DMS53 treated with DMSO at 0.1 percent for 48 hours (cell line): ENCODE results near the gene STMN1.
A peak's percentile ranks its signal among the peaks of the same experiment; 100 is the strongest.
"Not testable (repeated sequence)": the region's sequence is repeated elsewhere in the genome, so short reads cannot be mapped to it uniquely, and the experiment has no call there.

Source experiments
- DNase-seq: peaks from one replicate; lab custom pipeline; 2025; ENCODE audit not compliant: unreplicated experiment; lab: John Stamatoyannopoulos, UW

The STMN1 gene

DNA sequence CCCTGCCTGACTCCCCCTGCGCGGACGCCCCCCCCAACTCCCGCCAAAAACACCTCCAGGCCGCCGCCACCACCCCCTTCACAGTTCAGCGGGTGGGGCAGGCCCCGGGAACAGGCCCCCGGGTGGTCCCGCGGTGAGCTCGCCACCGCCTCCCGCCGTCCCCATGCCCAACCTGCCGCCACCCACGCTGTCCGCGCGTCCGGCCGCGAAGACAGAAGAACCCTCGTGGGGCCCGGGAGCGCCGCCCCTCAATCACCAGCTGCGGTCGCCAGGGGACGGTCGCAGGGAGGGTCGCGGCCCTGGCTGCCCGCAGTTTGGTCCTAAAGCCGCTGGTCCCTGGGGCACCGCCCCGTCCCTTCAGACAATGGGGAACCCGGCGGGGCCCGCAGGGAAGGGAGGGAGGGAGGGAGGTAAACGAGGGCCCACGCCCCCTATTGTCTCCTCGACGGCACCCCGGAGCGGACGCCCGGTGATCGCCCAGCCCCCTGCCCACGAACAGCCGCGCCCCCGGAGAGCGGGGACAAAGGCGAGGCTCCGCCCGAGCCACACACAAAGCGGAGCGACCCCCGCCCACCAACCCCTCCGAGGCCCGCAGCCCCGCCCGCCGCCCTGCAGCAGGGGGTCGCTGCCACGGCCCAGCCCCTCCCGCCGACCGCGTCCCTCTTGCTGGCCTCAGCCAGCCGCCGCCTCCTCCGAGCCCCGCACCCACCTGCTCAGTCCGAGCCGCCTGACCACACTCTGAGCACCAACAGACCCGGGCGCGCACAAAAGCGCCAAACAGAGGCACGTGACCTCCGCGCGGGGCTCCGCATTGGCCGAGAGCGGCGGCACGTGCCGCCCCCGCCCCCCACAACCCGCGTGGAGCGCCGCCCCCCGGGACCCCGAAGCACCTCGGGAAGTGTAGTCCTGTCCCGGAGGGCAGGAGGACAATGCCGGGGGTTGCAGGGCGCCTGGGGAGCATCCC is at the start of gene STMN1:
STMN1 (minus strand) TSS at position 740 of the 964 bp plus-strand sequence. CDS start 1,743 bp downstream, outside the sequence.
- DNase-seq, result peak; percentile 89

DNA sequence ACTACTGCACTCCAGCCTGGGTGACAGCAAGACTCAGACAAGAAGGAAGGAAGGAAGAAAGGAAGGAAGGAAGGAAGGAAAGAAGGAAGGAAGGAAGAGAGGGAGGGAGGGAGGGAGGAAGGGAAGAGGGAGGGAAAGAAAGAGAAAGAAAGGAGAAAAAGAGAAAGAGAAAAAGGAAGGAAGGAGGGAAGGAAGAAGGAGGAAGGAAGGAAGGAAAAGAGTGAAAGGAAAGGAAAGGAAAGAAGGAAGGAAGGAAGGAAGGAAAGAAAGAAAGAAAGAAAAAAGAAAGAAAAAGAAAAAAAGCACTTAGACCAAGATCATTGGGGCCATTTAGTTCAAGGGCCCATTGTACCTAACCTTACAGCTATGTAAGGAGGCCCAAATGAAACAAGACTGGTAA is 49.3 kb upstream of the STMN1 start:
- DNase-seq, result no peak

DNA sequence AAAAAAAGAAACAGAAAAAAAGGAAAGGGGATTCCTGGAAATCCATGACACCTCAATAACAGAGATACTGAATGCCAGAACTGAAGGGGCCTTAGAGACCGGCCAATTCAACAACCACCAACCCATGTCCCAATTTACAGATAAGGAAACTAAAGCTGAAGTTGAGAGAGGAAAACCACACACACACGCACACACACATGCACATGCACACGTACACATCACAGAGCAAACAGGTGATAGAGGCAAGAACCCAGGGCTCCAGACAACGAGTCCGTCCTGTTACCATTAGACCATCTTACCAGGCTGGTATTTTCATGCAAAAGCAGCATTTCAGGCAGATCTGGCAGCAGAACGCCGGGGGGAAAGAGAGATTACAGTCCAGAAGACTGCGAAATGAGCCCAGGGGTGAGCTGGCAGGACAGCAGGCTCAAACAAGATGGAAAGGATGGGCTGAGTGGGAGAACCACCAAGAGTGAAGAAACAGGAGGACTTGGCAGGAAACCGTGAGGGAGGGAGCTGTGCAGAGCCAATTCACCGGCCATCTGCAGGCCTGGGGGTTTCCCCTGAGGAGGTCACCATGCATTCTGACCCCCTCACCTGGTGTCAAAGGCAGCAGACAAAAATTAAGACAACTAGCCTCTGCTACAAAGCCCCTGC is 48.2 kb upstream of the STMN1 start:
- no peak for DNase-seq

DNA sequence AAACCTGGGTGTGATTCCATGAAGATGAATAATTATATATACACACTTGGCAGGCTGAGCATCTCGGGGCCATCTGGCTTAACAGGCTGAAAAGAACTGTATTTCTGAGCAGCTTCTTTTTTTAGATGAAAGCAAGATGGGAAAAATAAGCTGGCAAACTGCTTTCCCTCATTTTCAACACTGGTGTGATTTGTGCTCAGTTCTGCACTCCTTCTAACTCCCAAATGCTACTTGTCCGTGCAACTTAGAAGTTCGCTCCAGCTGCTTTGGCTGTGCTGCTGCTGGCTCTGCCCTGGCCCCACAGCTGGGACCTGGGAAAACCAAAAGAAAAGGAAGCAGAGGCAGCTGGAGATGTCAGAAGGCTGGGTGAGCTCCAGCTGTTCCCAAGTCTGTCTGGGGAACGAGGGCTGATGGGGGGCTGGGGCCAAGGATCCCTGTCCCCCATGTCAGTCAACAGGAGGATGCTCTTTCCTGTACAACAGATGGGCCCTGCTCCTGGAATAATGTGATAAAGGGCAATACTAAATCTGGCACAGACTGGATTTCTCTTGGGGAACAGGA is 46.7 kb upstream of the STMN1 start:
- no peak for DNase-seq

DNA sequence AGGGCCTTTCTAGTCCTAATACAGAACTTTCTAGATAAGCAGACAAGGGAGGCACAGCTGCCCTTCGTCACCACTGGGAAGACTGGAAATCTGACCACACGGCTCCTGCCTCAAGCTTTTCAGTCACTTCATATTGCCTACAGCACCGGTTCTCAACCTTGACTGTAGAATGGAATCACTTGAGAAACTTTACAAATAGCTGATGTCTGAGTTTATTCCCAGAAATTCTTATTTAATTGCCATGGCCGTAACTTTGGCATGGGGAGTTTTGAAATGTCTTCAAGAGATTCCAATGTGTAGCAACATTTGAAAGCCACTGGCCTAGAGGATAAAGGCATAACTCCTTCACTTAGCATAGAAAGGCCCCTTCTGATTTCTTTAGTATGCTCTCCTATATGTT is 42.4 kb upstream of the STMN1 start:
- no peak for DNase-seq

DNA sequence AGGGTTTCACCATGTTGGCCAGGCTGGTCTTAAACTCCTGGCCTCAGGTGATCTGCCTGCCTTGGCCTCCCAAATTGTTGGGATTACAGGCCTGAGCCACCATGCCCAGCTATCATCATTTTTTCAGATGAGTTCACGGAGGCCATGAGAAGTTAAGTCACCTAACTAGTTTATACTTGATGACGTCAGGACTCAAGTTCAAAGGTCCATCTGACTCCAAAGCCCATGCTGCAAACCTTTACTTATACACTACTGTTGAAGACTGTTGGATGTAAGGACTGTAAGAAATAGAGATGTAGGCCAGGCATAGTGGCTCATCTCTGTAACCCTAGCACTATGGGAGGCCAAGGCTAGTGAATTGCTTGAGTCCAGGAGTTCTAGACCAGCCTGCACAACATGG is 40.8 kb upstream of the STMN1 start:
- DNase-seq, result no peak

DNA sequence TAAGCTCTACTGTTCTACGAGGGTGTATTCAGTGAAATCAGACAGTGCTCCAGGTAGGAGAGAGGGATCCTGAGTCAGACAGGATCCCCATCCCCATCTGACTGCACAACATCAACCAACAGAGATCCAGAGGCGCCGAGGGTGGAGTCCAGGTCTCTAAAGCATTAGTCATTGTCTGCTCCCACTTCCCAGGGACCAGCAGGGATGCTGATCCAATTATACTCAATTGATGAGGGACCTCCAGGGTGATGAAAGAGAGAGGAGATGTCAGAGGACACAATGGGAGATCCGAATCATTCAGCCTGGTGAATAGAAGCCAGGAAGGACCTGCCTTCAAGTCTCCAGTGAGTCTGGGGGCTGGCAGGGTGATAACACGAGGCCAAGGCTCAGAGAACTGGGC is 39.5 kb upstream of the STMN1 start:
- no peak for DNase-seq

DNA sequence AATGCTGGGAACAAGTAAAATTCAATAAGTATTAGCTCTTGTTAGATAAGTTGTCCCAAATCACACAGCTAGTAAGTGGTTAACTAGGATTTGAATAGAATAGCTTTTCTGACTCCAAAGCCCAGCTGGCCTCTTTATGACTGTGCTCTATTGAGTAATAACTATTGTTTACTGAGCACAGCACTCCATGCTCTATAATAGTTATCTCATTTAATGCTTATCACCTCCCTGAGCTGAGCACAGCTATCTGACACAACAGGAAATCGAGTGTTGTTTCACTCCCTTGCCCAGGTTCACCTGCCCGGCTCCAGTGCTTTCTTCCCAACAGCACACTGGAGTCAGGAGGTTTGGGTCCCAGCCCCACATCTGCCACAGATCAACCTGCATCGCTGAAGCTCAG is 38.8 kb upstream of the STMN1 start:
- DNase-seq, result no peak

DNA sequence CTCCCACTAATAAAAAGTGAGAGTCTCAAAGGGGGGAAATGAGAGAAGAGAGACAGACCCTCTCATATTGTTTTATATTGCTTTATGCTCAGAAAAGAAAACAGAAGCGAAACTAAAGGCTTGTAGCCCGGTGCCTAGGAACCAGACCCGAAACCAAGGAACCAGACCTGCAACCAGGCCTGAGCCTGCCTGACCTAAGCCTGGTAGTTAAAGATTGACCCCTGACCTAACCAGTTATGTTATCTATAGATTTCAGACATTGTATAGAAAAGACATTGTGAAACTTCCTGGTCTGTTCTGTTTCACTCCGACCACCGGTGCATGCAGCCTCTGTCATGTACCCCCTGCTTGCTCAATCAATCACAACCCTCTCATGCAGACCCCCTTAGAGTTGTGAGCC is 37.3 kb upstream of the STMN1 start:
- not testable (repeated sequence) for DNase-seq

DNA sequence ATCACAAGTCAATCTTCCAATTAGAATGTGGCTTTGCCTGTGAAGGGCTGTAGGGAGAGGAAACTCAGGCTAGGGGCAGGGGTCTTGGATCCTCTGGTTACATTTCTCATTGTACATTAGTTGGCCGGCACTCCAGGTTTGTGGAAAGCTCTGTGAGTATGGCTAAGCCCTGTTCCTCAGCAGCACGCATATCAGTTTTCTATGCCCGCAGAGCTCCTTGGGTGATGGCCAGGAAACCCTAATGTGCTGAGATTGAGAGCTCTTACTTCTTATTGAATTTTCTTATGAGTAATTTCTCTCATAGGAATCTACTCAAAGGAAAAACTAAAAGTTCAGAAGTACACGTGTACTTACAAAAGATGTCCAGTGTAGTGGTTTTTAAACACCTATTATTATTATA is 30.7 kb upstream of the STMN1 start:
- DNase-seq, result no peak

DNA sequence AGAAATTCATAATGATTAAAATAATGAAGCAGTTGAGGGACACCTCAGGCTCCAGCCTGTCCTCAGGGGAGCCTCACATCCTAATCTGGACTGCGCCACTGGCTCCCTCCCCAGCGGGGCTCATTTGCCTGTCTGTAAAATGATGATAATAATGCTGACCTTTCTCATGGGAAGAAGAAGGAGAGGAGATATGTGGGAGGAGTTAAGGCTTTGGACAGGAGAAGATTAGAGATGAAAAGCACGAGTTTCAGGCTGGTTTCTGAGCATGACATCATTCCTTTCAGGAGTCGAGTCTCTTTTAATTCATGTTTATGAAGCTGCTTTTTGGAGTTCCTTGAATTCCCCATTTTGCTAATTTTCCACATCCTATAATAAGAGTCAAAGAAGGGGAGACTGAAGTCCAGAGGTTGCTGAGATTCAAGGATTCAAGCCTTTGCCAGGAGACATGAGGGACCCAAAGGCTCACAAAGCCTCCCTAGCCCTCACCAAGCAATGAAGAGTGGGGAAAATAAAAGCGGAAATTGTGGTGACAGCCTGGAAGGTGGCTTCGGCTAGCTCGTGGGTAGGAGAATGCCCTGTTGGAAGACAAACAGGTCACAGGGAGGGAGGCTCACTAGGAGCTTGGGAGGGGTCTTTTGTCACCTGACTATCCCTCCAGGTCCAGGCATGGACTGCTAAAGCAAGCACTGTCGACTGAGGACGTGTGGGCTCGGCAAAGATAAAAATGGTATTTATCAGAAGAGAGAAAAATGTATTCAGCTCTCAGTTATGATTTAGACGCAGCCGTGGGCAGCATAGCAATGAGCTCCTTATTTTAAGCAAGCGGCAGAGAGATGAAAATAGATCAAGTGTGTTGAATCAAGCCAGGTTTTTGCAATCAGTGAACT is 27.5 kb upstream of the STMN1 start:
- no peak for DNase-seq

DNA sequence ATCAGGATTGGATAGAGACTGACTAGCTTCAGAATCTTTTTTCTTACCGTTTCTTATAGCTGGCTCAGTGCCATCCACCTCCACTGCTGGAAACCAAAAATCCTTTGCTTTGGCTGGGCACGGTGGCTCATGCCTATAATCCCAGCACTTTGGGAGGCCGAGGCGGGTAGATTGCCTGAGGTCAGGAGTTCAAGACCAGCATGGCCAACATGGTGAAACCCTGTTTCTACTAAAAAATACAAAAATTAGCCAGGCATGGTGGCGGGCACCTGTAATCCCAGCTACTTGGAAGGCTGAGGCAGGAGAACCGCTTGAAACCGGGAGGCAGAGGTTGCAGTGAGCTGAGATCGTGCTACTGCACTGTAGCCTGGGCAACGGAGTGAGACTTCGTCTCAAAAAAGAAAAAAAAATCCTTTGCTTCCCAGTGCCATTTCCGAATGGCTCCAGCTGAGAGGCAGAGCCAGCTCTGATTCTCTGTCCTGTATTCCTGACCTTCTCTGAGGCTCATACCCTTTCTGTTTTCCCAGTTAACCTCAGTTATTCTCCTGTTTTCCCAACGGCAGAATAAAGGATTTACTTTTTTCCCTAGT is 26.7 kb upstream of the STMN1 start:
- not testable (repeated sequence) for DNase-seq

DNA sequence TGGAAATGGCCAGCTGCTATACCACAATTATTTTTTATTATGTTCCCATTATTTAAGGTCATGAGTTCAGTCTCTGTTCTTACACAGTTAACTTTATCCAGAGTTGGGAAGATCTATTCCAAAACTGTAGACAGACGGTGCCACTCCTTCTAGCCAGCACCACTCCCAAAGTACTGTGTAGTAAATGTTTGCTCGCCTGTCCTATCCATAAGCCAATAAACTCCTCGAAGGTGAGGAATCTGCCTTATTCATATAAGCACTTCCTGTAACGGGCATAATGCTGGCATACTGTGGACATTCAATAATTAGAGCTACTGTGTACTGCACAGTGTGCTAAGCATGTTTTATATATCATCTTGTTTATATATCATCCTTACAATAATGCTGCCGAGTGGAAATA is 26.1 kb upstream of the STMN1 start:
- DNase-seq, result no peak

DNA sequence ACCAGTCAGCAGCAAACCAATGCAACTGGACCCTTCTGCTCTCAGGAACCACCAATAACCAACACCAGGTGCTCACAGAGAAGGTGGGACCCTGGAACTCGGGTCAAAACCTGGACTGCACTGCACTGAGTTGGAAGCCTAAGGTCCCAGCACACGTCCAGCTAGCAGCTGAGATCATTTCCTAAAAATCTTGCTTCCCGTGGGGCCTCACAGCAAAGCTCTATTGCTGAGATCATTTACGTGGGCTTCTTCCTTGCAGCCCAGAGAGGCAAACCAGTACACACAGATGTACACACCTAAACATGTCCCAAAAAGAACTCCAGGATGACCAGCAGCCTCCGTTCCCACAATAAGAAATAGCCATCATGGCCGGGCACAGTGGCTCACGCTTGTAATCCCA is 22.8 kb upstream of the STMN1 start:
- no peak for DNase-seq

DNA sequence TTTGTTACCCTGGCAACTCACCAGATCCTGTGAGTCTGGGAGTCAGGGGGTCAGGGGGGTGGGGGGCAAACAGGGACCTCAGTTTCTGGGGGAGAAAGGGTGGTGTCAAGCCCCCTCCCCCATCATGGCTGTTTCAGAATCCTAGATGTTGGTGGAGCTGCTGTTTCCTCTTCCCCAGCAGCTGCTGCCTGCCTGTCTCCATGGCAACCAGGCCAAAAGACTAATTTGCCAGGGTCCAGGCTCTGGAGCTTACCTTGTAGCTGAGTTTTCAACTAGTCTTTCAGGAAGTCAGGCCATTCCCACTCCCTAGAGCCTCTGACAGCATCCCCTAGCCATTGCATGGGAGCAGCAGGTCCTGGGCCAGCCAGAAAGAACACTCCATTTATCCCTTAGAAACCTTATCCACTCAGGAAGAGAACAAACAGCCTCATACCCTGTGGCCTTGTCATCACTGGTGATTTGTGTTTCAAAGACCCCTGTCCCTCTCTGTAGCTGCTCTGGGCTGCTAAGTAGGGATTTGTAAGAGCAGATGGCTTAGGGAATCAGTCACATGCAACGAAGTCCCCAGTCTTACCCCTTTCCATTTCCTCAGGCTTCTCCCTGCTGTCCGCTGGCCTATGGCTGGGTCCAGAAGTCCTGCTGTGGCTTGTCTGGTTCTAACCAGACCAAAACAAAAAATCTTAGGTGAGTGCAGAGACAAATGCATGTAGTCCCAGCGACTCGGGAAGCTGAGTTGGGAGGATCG is 21.5 kb upstream of the STMN1 start:
- no peak for DNase-seq

DNA sequence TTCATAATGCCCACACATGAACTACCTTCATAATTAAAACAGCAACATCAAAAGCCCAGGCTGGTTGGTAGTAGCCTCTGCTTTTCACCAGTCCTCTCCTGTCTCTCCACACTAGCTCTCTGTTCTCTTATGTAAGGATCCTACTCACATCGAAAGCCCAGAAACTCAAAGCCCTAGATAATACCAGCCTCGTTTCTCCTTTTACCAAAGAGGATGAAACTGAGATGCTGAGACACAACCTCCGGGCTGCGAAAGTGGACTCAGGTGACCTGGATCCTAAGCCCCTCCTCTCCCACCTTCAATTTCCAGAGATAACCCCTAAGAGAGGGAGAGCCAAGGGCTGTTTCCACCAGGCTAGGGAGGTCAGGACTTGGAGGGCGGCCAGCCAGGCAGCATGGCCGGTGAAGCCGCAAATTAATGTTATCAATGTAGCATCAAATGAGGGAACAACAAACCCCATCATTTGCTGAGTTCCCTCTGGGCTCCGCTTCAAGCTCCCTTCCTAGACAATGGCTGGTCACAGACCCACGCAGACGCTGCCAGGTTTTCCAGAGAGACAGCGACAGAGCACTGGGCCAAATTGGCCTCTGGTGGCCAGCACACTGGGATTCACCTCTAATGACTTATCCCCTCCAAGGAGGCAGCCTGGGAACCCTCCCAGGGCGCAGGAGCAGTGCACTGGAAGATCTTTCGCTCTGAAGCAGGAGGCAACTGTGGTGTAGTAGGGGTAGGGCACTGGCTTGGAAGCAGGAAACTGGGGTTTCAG is 20.7 kb upstream of the STMN1 start:
- no peak for DNase-seq

DNA sequence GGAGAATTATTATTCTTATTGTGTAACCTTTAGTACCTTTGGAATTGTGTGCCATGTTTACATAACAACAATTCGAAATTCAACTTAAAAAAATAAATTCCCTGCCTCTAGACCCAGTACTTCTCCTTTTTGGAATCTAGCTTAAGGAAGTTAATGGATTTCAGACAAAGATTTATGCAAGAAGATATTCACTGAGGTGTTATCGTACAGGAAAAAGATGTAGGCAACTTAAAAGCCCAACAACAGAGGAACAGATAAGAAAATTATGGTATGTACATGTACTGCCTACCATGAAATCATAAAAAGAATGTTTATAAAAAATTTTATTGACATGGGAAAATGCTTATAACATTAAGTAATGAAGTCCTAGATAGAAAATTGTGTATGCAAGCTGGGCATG is 18.2 kb upstream of the STMN1 start:
- no peak for DNase-seq

DNA sequence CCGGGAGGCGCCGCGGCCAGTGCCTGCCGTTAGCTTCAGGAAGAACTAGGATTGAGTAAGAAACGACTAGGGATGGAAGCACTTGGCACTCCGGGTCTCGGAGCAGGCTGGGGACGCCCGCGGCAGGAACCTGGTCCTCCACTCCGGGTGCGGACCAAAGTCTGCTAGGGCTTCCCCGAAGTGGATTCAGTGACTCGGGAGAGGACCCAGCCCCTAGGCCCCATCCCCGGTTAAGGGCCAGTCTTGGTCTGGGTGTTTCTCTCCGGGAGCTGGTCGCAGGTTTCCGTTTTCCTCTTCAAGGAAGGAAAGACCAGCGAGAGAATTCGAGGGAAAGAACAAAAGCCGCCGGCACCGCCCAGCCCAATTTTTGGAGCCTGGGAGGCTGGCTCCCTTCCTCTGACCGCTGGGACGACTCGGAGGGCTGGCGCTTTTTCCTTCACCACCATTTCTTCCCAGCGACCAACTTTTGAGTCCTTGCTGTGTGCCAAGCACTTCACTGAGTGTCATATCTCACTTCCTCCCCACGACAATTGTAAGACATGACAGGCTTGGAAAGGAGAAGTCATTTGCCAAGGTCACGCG is 16.8 kb upstream of the STMN1 start:
- DNase-seq, result peak; percentile 44
